Peyer's patch (tissue), 4 donors: ENCODE data around the gene FNIP2. TPM values are rescaled to one million over a fixed set of nuclear protein-coding genes. Genes with fewer than 3 reads are reported as not detected.

Experiments used
- DNase-seq, 3 donors: peaks; one replicate each; pipeline ENCODE4 v3.0.0-alpha.2; 2017 to 2019
- H3K27ac ChIP-seq, 4 donors: fragments of 200-600 bp; sonication (generic); one replicate each; pipeline ENCODE4 v1.5.1; 2016 to 2019
- H3K27me3 ChIP-seq, 2 donors: fragments of 200-600 bp; sonication (generic); one replicate each; pipeline ENCODE4 v1.5.1; 2019
- H3K36me3 ChIP-seq, 3 donors: fragments of 200-600 bp; sonication (generic); one replicate each; pipeline ENCODE4 v1.5.1; 2016 to 2019
- H3K4me1 ChIP-seq, 4 donors: fragments of 200-600 bp; sonication (generic); one replicate each; pipeline ENCODE4 v1.5.1; 2016 to 2019
- H3K4me3 ChIP-seq, 4 donors: fragments of 200-600 bp; sonication (generic); 1 replicate in 3 of 4; 2 replicates in 1 of 4; pipeline ENCODE4 v1.5.1; 2016 to 2019; ENCODE audit warnings: mild to moderate bottlenecking in 1 of 4
- H3K9me3 ChIP-seq, 4 donors: fragments of 200-600 bp; sonication (generic); one replicate each; pipeline ENCODE4 v1.5.1; 2016 to 2019; ENCODE audit warnings: mild to moderate bottlenecking in 1 of 4
- CTCF ChIP-seq, 6 experiments: fragments of 450-650 bp in 4 of 6; fragments of 200-600 bp in 2 of 6; sonication (generic) in 1 of 6; IDR thresholded peaks; one replicate each; pipeline ENCODE4 v1.5.1; 2017 to 2019; ENCODE audit warnings: antibody characterized with exemption in 6 of 6, mild to moderate bottlenecking in 3 of 6, moderate library complexity in 1 of 6
- POLR2A ChIP-seq, 2 donors: fragments of 450-650 bp; IDR thresholded peaks; one replicate each; pipeline ENCODE4 v1.5.1; 2017; ENCODE audit warnings: antibody characterized with exemption in 2 of 2, mild to moderate bottlenecking in 2 of 2, moderate library complexity in 2 of 2
- total RNA-seq, 4 donors: library from RNA; depleted of rRNA; stranded (reverse); fragments of >200 nt; gene quantifications; one replicate each; pipeline ENCODE4 v1.1.0, GENCODE V29; 2016

FNIP2 gene
- total RNA-seq, 4 donors from 2014 or later: 31.9 to 40.8 (median 38.6) TPM

- Histone ChIP-seq H3K4me1 (no peaks in the 10 kb centered on the region), H3K36me3 (peaks cover 0 to 38% (median 0%) of the 10 kb centered on the region in 3 donors), H3K4me3 (no peak overlapping the region), H3K27me3 (no peaks in the 10 kb centered on the region), H3K27ac (no peak overlapping the region), H3K9me3 (no peaks in the 10 kb centered on the region)
- DNase-seq: no peak
- TF ChIP-seq POLR2A (IDR thresholded peaks at IDR 0.05) (no peak), CTCF (IDR thresholded peaks at IDR 0.05) (no peak)
Observed at GRCh38 chr4:158861766-158862165, 92.9 kb downstream of the FNIP2 start.

DNA sequence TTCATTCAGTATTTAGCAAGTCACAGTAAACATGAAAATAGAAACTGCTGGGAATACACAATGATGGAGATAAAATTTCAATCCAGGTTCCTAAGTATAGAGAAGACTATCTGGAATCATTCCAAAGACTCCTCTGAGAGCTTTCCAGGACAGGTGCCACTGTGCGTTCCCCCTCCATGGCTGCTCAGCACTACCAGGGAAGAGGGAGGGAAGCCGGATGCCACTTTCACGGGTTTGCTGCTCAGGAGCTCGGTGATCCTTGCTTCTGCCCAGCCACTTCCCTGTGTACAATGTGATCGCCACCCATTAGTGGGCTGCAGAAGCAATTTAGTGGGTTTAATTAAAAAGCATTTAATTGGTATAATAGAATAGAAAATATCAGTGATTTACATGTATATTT lies 94.5 kb downstream of the FNIP2 start:
- Histone ChIP-seq H3K27ac (no peak overlapping the region), H3K4me1 (no peaks in the 10 kb centered on the region), H3K27me3 (no peaks in the 10 kb centered on the region), H3K9me3 (no peaks in the 10 kb centered on the region), H3K36me3 (peaks cover 0 to 51% (median 0%) of the 10 kb centered on the region in 3 donors), H3K4me3 (no peak overlapping the region)
- TF ChIP-seq POLR2A (IDR thresholded peaks at IDR 0.05): no peak
- TF ChIP-seq CTCF (IDR thresholded peaks at IDR 0.05): no peak
- DNase-seq: no peak

DNA sequence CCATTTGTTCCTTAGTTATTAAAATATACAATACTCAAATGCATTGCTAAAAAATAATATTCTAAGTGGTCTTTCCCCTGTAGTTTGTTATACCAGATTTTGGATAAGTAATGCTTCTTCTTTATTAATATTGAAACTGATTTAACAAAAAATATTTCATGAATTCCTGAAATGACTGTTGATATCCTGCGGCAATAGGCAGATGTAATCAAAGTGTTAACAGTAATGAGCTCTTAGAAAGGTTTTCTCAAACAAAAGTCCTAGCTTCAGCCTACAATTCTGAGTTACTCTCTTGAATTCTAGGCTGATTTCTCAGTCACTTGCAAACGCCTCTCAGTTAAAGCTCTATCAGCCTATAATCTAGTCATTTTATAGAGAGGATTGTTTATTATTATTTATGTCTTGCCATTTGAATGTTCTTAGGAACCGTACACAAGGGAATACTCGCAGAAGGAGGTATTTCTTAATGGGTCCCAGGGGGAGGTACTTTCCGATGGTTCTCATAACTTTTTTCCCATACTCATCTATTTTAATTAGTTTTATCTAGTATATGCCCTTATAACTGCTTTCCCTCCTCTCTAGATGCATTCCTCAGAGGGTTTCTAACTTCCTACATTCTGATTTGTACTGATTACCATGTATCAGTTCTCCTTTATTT lies 96.8 kb downstream of the FNIP2 start:
- Histone ChIP-seq H3K9me3 (no peaks in the 10 kb centered on the region), H3K4me1 (no peaks in the 10 kb centered on the region), H3K4me3 (no peak overlapping the region), H3K27me3 (no peaks in the 10 kb centered on the region), H3K27ac (no peak overlapping the region), H3K36me3 (peaks cover 0 to 71% (median 0%) of the 10 kb centered on the region in 3 donors)
- no peak for TF ChIP-seq CTCF (IDR thresholded peaks at IDR 0.05)
- TF ChIP-seq POLR2A (IDR thresholded peaks at IDR 0.05): no peak
- DNase-seq: no peak

DNA sequence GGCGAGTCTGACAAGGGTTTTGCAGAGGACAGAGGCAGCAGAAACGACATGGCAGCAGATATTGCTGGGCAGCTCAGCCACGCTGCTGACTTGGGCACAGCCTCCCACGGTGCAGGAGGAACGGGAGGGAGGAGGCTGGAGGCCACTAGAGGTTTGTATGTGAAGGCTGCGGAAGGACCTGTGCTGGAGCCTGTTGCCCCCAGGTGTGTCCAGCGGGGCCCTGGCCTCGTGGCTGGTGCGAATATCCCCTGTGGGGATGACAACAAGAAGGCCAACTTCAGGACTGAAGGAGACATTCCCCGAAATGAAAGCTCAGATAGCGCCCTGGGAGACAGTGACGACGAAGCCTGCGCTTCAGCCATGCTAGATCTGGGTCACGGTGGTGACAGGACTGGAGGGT lies 100.2 kb downstream of the FNIP2 start:
- no peaks in the 10 kb centered on the region for H3K4me1 ChIP-seq

GRCh38 chr4:158869761-158870160 lies 100.9 kb downstream of the FNIP2 start:
- peaks cover 0 to 35% (median 0%) of the 10 kb centered on the region in 3 donors for H3K36me3 ChIP-seq
- H3K9me3 ChIP-seq: no peaks in the 10 kb centered on the region
- no peak overlapping the region for H3K27ac ChIP-seq
- no peaks in the 10 kb centered on the region for H3K4me1 ChIP-seq
- H3K27me3 ChIP-seq: no peaks in the 10 kb centered on the region
- DNase-seq: no peak
- TF ChIP-seq CTCF (IDR thresholded peaks at IDR 0.05) (no peak), POLR2A (IDR thresholded peaks at IDR 0.05) (no peak)
- H3K4me3 ChIP-seq: no peak overlapping the region

More for the DNA sequence above, 100.2 kb downstream of the FNIP2 start:
- Histone ChIP-seq H3K36me3 (peaks cover 0 to 43% (median 0%) of the 10 kb centered on the region in 3 donors), H3K27ac (no peak overlapping the region), H3K9me3 (no peaks in the 10 kb centered on the region), H3K4me3 (no peak overlapping the region), H3K27me3 (no peaks in the 10 kb centered on the region)
- DNase-seq: no peak
- TF ChIP-seq CTCF (IDR thresholded peaks at IDR 0.05) (no peak), POLR2A (IDR thresholded peaks at IDR 0.05) (no peak)
